Vagina (tissue), 2 donors: Measurements from ENCODE around the gene EPO.

Source experiments
- CTCF ChIP-seq, 3 experiments: fragments of 450-650 bp in 2 of 3; fragments of 200-600 bp in 1 of 3; sonication (generic) in 1 of 3; IDR thresholded peaks; one replicate each; pipeline ENCODE4 v1.5.1; 2017 to 2019; ENCODE audit warnings: antibody characterized with exemption in 3 of 3, mild to moderate bottlenecking in 2 of 3, moderate library complexity in 2 of 3
- POLR2A ChIP-seq, 2 donors: fragments of 450-650 bp; IDR thresholded peaks; one replicate each; pipeline ENCODE4 v1.6.1; 2017; ENCODE audit warnings: antibody characterized with exemption in 2 of 2, mild to moderate bottlenecking in 2 of 2, moderate library complexity in 2 of 2

DNA sequence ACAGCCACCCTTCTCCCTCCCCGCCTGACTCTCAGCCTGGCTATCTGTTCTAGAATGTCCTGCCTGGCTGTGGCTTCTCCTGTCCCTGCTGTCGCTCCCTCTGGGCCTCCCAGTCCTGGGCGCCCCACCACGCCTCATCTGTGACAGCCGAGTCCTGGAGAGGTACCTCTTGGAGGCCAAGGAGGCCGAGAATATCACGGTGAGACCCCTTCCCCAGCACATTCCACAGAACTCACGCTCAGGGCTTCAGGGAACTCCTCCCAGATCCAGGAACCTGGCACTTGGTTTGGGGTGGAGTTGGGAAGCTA is 1.2 kb downstream of the EPO start:
- TF ChIP-seq CTCF (IDR thresholded peaks at IDR 0.05) (no peak), POLR2A (IDR thresholded peaks at IDR 0.05) (no peak)
